ENCODE measurements around the gene CUL2. TPM values are rescaled to one million over a fixed set of nuclear protein-coding genes. Genes with fewer than 3 reads are reported as not detected.
"Not testable (repeated sequence)": the region's sequence is repeated elsewhere in the genome, so short reads cannot be mapped to it uniquely, and the experiment has no call there.

CUL2 gene
- total RNA-seq, 1 donor from 2014 or later: 18.7 TPM

GRCh38 chr10:34978080-34978479, 112.1 kb downstream of the CUL2 start:
- TF ChIP-seq POLR2A (IDR thresholded peaks at IDR 0.05) (no peak), POLR2AphosphoS5 (IDR thresholded peaks at IDR 0.05; ENCODE audit: insufficient read depth in 1 of 2, low read depth in 1 of 2) (no peak), CTCF (IDR thresholded peaks at IDR 0.05) (no peak)
- Histone ChIP-seq H3K36me3 (no peaks in the 10 kb centered on the region), H3K27me3 (no peaks in the 10 kb centered on the region), H3K27ac (no peak overlapping the region), H3K4me3 (no peak overlapping the region), H3K4me1 (no peaks in the 10 kb centered on the region), H3K9me3 (no peaks in the 10 kb centered on the region)
- intact Hi-C loops (cut with DNase I): no loop called here
- DNase-seq (ENCODE audit: extremely low spot score in 2 of 2): no peak

- H3K9me3 ChIP-seq; H3K36me3 ChIP-seq; intact Hi-C loops (cut with DNase I); H3K27ac ChIP-seq; H3K27me3 ChIP-seq; DNase-seq (ENCODE audit: extremely low spot score in 2 of 2); H3K4me1 ChIP-seq; H3K4me3 ChIP-seq: not testable (repeated sequence)
Measured at GRCh38 chr10:34976380-34976910, 113.7 kb downstream of the CUL2 start.

DNA sequence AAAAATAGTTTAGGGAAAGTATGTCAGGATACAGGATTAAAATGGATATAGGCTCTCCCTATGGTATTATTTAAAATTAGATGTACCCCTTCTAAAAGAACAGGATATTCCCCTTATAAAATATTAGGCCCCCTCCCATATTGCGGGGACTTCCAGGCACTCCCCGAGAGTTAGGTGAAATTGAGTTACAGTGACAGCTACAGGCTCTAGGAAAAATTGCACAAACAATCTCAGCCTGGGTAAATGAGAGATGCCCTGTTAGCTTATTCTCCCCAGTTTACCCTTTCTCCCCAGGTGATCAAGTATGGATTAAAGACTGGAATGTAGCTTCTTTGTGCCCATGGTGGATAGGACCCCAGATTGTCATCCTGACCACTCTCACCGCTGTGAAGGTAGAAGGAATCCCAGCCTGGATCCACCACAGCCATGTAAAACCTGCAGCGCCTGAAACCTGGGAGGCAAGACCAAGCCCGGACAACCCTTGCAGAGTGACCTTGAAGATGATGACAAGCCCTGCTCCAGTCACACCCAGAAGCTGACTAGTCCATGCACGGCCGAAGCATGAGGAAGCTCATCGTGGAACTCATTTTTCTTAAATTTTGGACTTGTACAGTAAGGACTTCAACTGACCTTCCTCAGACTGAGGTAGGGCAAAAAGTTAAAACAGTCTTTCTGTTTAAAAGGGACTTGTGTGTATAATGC, 115.6 kb downstream of the CUL2 start:
- H3K27me3 ChIP-seq; intact Hi-C loops (cut with DNase I); DNase-seq (ENCODE audit: extremely low spot score in 2 of 2); H3K4me1 ChIP-seq; H3K36me3 ChIP-seq; H3K9me3 ChIP-seq: not testable (repeated sequence)
- Histone ChIP-seq H3K27ac (peak overlapping the region; percentile 53), H3K4me3 (peak overlapping the region in 1 of 2 donors; percentile 25)

GRCh38 chr10:34973757-34974156, 116.4 kb downstream of the CUL2 start:
- H3K36me3 ChIP-seq; H3K27me3 ChIP-seq; DNase-seq (ENCODE audit: extremely low spot score in 2 of 2); H3K4me1 ChIP-seq; intact Hi-C loops (cut with DNase I); H3K9me3 ChIP-seq: not testable (repeated sequence)
- TF ChIP-seq POLR2AphosphoS5 (IDR thresholded peaks at IDR 0.05; ENCODE audit: insufficient read depth in 1 of 2, low read depth in 1 of 2): peak in 1 of 2 donors; percentile 41
- Histone ChIP-seq H3K27ac (peak overlapping the region; percentile 53), H3K4me3 (peak overlapping the region in 1 of 2 donors; percentile 25)

GRCh38 chr10:34973121-34973520, 117.0 kb downstream of the CUL2 start:
- H3K4me1 ChIP-seq; DNase-seq (ENCODE audit: extremely low spot score in 2 of 2); intact Hi-C loops (cut with DNase I); H3K27me3 ChIP-seq; H3K36me3 ChIP-seq; H3K4me3 ChIP-seq; H3K27ac ChIP-seq; H3K9me3 ChIP-seq: not testable (repeated sequence)

DNA sequence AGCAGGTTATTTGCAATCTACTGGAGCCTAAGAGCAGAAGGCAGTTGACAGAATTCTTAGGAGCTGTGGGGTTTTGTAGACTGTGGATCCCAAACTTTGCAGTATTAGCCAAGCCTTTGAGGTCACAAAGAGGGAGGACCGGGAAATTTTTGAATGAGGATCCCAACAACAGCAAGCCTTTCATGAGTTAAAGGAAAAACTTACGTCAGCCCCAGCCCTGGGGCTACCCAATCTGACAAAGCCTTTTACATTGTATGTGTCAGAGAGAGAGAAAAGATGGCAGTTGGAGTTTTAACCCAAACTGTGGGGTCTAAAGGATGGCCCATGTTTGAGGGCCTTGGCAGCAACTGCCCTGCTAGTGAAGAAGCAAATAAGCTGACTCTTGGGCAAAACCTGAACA, 117.5 kb downstream of the CUL2 start:
- H3K27ac ChIP-seq; H3K4me3 ChIP-seq; H3K9me3 ChIP-seq; H3K36me3 ChIP-seq; DNase-seq (ENCODE audit: extremely low spot score in 2 of 2); H3K4me1 ChIP-seq; H3K27me3 ChIP-seq; intact Hi-C loops (cut with DNase I): not testable (repeated sequence)

- H3K27ac ChIP-seq; H3K36me3 ChIP-seq; intact Hi-C loops (cut with DNase I); DNase-seq (ENCODE audit: extremely low spot score in 2 of 2); H3K9me3 ChIP-seq; H3K27me3 ChIP-seq; H3K4me3 ChIP-seq; H3K4me1 ChIP-seq: not testable (repeated sequence)
Measured at GRCh38 chr10:34971606-34972334, 118.4 kb downstream of the CUL2 start.

- no peak for DNase-seq (ENCODE audit: extremely low spot score in 2 of 2)
- TF ChIP-seq POLR2AphosphoS5 (IDR thresholded peaks at IDR 0.05; ENCODE audit: insufficient read depth in 1 of 2, low read depth in 1 of 2) (no peak), CTCF (IDR thresholded peaks at IDR 0.05) (no peak), POLR2A (IDR thresholded peaks at IDR 0.05) (no peak)
- H3K4me1 ChIP-seq: peaks cover 6% of the 10 kb centered on the region
- H3K27me3 ChIP-seq: no peaks in the 10 kb centered on the region
- H3K9me3 ChIP-seq: no peaks in the 10 kb centered on the region
- no peak overlapping the region for H3K27ac ChIP-seq
- intact Hi-C loops (cut with DNase I): no loop called here
- H3K36me3 ChIP-seq: no peaks in the 10 kb centered on the region
- H3K4me3 ChIP-seq: no peak overlapping the region
Measured at GRCh38 chr10:34969171-34969570, 121.0 kb downstream of the CUL2 start.
